ENCODE data around the gene HSDL2.

DNA sequence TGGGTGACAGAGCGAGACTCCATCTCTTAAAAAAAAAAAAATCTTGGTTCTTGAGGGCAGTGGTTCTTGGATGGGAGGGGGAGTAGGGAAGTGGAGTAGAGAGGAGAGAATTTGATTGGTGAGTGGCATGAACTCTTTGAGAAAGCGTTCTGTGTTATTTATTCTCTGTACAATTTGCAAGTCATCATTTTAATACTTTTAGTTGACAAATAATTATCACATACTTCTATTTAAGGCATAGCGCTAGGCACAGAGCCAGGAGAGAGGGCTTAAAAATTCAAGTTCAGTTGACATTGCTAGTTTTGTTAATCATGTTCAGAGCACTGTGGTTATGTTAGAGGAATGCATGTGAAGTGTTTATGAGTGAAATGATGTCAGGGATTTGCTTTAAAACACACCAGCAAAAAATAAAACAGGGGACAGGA, 24.6 kb downstream of the HSDL2 start:
- no peak for TF ChIP-seq GATA2 (IDR thresholded peaks at IDR 0.05; ENCODE audit: low read depth, low read length)
- no peak for TF ChIP-seq GATA3 (IDR thresholded peaks at IDR 0.05; ENCODE audit: low read depth, low read length)
